NCI-H510A (cell line): ENCODE results near the gene ABHD12.
"Not testable (repeated sequence)": the region's sequence is repeated elsewhere in the genome, so short reads cannot be mapped to it uniquely, and the experiment has no call there.

Source experiments
- DNase-seq: peaks from one replicate; lab custom pipeline; 2025; lab: John Stamatoyannopoulos, UW

ABHD12 gene

DNA sequence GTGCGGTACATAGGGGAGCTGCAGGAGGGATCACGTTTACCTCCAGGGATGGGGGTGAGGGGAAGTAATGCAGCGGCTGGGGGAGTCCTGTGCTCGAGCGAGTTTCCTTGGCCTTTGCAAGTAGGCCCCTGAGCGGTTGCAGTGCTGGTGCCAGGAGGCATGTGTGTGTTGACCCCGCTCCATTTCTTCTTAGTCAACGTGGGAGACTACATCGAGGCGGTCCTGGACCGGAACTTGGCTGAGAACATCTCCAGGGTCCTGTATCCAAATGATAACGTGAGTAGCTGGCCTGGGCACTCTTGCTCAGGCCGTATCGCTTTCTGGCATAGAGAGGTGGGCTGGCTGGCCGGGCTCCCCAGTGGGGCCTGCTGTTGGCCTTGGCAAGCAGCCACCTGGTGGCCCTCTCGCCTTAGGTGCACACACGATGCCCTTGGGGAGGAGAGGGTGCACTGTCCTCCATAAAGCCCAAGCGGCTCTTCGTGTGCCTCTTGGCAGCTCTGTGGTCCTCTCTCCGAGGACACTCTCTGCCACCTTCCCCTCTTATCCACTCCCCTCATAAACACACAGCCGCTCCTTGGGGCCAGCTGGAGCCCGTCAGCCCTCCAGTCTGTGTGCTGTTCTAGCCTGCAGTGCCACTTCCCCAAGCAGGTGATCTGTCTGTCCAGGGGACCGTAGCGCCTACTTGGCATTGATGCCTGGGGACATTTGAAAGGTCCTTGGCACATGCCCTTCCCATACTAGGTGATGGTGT lies 113.4 kb downstream of the ABHD12 start:
- DNase-seq = no peak

DNA sequence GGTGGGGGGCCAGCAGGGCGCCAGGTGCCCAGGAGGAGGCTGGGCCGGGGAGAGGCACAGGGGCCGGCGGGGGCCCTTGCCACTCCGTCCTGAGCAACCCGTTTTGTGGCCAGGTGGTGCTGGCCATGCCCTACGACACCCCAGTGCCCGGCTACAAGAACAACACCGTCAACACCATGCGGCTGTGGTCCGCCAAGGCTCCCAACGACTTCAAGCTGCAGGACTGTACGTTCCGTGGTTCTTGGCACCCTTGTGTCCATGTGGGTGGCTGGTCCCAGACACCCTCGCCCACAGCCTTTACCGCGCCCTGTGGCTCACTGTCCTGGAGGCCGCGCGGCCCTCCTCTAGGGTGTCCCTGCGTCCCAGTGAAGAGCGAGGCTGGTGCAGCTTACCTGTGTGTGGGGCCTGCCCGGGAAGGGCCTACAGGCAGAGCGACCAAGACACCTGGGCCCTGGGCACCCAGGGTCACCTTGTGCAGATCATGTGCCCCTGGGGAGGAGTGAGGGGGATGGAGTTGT lies 114.0 kb downstream of the ABHD12 start:
- DNase-seq = no peak

DNA sequence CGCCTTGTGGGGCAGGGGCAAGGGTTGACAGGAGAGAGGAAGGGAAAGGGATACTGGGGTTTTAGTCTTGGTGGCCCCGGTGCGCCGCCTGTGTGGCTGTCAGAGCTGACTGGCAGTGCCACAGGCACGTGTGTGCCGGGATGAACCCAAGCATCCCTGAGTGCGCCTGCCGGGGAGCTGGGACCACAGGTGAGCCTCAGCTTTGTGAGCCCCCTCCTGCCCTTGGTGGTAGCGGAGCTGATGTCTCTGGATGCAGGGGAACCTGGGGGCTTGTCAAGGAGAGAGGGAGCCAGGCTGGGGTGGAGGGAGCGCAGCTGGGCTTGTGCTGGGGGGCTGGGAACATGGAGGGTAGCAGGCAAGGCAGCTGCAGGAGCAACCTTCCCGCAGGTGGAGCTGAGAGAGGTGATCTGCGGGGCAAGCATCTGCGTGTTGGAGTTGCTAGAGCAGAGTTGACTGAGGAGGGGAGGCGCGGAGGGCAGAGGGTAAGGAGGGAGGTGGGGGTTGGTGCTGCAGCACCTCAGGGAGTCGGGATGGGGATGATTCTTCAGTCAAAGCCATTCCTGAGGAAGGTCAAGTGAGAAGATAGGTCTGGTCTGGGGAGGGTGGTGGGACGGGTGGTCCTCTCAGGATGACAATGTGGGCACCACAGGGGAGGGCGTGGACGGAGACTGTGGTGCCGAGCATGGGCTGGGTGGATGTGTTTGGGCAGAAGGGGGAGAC lies 114.7 kb downstream of the ABHD12 start:
- DNase-seq = no peak

DNA sequence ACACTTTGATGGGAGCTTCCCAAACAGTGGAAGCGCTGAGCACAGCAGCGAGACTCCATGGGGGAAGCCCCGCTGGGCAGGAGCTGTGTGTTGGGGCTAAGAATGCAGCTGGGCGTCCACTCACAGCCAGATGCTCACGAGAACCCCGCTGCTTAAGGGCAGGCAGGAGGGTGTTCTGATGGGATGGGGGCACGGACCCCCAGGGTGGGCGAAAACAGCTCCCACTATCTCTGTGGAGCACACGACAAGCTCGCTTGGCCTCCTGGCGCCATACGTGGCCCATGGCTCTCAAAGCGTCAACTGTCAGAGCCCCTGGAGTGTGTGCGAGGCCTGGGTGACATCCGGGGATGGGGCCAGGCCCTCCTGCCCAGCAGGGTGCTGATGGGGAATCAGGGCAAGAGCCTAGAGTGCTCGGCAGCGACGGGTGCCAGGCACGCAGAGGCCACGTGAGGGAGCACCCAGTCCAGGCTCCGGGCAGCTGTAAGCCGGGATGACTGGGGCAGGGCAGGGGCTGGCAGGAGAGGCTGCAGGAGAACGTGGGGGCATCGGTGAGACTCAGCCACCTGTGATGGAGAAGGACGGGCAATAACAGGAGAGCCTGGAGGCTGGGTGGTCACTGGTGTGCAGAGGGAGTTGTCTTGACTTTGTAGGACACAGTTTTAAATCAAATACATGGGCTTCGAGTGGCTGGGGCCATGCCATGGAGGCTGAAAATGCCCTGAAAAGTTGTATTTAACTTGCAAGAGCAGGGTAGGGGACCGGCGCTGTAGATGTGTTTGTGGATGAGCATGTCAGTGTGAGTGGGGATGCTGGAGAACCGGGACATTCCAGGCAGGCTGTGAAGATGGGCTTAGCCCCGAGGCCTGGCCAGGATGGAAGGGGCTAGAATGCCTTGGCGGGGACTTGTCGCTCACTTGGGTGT lies 115.5 kb downstream of the ABHD12 start:
- no peak for DNase-seq

DNA sequence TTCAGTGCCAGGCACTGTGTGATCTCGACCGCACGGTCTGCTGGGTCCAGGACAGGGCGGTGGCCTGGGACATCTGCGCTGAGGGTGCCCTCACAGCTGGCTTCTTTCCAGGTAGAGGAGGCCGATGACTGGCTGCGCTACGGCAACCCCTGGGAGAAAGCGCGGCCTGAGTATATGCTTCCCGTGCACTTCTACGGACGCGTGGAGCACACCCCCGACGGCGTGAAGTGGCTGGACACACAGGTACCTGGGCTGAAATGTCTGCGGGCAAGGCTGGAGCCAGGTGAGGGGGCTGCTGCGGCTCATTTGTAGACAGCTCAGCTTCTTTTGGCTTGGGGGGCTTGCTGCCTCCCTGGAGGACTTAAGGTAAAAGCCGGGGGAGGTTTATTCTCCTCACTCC lies 116.2 kb downstream of the ABHD12 start:
- DNase-seq = no peak

DNA sequence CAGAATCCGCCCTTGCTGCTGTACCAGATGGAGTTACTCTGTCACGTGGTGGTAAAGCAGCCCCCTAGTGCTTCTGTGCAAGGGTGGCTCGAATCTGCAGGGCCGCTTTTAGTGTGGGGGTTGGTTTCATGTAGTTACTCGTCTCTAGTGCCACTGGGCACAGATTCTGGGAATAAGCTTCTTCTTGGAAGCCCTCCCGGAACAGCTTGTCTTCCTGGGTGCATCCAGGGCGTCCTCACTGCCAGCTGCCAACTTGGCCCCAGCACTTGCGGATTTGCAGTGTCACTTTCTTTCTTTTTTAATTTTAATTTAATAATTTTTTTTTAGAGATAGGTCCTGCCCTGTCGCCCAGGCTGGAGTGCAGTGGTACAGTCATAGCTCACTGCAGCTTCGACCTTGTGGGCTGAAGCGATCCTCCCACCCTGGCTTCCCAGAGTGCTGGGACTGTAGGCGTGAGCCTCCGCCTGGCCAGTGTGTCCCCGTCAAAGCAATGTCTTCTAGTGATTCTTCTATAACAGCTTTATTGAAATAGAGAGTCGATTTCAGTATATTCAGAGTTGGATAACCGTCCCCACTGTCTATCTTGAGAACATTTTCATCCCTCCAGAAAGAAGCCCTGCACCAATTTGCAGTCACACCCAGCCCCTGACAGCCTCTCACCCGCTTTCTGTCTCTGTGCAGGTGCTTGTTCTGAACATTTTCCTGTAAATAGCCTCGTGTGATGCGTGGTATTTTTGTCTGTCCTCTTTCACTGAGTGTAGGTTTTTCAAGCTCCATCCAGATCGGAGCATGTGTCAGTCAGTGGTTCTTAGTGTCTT lies 116.9 kb downstream of the ABHD12 start:
- DNase-seq = no peak

DNA sequence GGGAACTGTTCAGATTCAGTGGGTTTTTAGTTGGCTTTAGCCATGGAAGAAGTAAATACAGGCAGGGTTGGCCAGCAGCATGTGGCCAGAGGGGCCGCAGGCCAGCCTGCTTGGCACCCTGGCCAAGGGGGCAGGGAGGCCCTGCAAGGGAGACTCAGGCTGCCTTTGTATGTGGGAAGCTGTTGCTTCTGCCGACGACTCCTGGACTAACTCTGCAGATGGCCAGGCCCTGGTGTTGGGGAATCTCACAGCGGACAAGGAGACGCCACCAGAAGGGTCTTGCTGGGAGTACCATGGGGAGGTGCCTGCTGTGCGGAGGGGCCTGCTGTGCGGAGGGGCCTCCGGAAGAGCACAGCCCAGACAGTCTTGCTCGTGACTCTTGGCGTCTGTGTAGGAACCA lies 117.6 kb downstream of the ABHD12 start:
- no peak for DNase-seq

DNA sequence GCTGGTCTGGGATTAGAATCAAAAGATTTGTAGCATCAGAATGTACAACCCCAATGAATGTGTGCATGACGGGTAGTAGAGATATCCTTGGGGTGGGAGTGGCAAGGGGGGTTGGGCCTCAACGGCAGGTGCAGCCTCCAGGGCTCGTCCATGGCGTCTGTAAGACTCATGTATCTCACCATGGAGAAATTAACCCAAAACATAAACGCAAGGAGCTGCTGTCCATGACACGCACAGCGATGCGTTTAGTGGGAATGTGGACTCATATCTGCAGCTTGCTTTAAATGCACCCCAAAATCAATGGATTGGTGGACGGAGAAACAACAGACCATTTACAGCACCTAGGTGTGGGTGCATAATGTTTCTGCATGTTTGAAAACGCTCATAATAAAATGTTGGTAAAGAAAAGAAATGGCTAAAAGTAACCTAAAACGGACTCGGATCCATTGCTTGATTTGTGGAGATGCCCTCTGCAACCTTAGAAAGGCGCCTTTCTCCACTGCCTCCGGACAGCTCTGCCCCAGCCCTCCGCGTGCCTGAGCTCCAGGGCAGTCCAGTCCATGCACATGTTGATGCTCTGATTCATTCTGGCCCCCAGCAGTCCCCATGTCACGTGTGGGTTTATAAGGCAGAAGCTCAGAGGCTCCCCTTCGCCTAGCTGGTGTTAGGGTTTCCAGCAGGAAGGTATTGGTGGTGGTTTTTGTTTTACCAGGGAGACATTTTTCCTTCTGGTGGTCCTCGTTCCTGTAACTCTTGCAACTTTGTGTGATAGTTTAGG lies 118.2 kb downstream of the ABHD12 start:
- no peak for DNase-seq

DNA sequence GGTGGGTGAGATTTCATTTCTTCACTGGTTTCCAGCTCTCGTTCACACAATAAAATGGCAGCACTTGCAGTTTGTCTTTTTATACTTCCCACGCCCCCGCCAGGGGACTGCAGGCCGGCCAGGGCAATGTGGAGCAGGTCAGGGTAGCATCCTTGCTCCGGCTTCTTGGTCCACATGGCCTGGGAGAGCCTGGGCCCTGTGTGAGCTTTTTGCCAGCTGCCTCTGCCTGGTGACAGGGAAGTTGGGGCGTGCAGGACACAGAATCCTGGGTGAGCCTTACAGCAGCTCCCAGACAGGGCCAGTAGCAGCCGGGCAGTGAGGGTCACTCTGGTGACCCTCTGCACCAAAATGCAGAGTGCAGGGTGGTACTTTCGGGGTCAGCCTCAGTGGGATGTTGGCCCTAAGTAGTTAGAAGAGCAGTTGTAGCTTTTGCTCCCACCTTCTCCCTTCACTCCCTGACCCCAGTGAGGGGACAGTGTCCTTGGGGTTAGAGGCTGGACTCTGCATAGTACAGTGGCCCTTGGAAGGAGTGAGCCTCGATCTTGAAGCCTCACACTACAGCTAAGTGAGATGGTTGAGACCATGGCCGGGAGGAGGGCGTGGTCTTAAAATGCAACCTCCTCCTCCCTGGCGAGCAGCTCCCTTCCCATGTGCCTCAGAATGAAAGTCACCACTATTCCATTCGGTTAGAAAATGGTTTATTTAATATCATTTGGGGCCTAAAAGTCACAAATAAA lies 119.0 kb downstream of the ABHD12 start:
- DNase-seq = no peak

DNA sequence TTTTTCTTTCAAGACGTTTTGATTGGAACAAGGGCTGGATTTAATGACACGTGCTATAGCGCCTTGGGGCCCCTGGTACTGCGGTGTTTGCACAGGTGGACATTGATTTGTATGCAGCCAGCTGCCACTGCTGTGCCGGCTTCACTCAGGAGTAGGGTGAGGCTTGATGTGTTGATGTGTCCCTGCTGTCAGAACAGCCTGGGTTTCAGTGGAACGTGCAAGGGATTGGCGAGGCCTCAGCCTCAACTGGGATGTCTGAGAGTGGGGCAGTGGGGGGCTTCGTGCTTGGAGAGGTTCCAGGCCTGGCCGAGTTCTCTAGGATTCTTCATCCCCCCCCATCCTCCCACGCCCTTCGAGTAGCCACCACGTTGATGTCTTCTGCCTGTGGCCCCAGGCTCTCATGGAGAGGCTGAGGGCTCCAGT lies 119.8 kb downstream of the ABHD12 start:
- peak; percentile 87 for DNase-seq

DNA sequence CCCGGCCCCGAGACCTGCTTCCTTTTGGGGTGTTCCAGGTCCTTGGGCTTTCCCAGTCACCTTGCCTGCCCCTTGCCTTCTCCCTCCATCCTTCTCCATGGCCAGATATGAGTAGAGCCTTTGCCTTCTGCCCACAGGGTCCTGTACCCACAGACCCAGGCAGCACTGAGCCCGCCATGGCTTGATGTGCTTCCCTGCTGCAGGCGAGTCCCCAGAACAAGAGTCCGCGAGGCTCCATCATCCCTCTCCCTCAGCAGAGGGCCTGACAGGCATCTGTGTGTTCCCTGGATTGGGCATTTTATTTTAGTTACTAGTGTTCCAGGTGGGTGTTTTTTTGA lies 120.8 kb downstream of the ABHD12 start:
- DNase-seq = no peak

DNA sequence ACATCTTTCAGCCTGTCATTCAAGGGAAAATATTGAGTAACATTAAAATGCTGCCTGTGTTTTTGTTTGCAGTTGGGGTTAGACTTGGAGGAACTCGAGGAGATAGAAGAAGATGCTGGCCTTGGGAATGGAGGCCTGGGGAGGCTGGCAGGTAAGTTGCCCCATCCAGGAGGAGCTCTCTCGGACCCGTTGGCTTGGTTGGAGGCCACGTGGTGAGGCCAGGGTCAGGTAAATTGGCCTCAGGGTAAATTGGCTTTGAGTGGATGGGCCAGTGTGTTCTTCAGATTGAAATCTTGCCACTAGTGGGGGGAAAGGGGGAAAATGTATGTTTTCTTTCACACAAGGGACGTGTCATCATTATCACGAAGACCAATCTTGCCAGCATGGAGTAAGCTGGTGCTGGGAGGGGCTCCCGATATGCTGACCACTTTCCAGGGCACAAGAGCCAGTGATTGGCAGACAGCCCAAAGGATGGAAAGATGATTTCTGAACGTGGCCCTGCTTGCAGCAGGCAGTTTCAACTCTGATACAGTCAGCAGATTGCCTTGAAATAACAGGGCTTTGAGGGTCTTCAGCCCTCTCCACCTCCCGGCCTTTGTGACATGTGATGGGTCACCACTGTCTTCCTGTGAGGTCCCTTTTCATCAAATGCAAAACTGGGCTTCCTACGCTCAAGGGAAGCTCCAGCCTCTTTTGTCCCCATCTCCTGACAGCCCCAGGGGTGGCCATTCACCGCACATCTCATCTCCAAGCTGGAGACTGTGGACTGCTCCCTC lies 121.4 kb downstream of the ABHD12 start:
- no peak for DNase-seq

DNA sequence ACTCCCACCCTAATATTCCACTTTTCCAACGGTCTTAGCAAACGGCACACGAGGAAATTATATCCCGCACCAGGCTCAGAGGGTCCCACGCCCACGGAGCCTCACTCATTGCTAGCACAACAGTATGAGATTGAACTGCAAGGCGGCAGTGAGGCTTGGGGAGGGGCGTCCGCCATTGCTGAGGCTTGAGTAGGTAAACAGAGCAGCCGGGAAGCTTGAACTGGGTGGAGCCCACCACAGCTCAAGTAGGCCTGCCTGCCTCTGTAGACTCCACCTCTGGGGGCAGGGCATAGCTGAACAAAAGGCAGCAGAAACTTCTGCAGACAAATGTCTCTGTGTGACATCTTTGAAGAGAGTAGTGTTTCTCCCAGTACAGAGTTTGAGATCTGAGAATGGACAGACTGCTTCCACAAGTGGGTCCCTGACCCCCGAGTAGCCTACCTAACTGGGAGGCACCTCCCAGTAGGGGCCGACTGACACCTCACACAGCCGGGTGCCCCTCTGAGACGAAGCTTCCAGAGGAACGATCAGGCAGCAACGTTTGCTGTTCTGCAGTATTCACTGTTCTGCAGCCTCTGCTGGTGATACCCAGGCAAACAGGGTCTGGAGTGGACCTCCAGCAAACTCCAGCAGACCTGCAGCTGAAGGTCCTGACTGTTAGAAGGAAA lies 129.7 kb downstream of the ABHD12 start:
- DNase-seq = not testable (repeated sequence)

DNA sequence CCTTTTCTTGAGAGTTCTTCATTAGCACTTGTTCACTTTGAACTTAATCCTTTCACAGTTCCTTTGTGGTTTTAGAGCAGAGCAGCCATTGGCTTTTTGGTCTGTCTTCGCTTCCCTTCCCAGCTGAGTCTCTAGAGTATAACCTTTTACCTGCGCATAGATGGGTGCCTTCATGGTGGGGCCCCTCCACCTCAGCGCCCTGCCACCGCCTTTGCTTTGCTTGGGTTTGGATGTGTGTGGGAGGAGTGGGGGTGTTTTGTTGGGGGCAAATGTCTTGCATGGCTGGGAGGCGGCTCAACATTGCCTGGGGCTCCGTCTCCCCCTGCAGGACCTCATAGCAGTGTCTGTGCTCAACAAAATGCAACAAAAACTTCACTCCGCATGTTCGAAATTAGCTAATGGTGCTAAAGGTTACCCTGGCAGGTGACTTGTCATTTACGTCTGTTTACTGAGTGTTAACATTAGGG lies 130.8 kb downstream of the ABHD12 start:
- no peak for DNase-seq

DNA sequence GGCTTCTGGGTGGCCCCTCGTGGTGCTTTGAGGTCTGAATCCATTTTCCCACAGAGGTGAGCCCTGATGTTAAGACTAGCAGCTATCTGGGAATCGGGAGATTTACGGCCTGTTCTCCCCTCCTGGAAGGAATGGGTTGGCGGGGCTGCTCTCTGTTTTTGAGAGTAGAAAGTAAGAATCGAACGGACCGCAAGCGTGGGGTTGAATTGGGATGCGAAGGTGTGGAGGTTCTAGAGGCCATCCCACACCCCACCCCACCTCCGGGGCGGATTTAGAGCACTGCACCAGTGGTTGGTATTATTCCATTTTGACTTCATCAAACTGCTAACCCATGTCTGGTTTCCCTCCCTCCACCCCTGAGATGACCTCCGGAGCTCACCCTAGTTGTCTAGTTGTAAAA lies 131.3 kb downstream of the ABHD12 start:
- DNase-seq = no peak

DNA sequence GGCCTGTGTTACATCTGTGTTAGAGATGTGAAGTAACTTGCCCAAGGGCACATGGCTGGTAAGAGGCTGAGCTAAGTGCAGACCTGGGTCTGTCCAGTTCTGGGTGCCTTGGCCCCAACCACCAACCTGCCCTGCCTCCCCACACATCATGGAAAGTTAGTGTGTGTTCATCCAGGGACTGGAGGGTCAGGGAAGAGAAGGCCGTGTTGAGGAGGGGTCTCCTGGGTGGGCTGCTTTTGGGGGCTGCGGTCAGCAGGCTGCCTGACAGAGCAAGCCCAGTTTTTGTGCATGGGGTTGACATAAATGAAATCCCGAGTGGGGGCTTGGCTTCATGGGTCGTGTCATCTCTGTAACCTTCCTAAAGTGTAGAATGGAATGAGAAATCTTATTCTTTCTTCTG lies 131.8 kb downstream of the ABHD12 start:
- no peak for DNase-seq

DNA sequence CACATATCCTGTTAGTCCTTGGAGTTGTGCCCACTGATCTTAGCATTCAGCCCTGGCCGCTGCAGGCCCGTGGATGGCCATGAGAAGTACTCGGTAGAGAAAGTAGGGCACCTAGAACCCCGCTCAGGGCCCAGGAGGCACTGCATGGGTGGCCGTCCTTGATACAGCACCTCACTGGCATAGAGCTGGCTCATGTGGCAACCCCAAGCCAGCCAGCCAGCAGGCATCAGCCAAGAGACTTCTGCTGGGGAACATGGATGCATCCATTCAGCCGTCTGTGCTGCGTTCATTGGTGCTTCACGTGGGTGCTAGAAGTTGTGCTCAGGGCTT lies 132.2 kb downstream of the ABHD12 start:
- DNase-seq = no peak

DNA sequence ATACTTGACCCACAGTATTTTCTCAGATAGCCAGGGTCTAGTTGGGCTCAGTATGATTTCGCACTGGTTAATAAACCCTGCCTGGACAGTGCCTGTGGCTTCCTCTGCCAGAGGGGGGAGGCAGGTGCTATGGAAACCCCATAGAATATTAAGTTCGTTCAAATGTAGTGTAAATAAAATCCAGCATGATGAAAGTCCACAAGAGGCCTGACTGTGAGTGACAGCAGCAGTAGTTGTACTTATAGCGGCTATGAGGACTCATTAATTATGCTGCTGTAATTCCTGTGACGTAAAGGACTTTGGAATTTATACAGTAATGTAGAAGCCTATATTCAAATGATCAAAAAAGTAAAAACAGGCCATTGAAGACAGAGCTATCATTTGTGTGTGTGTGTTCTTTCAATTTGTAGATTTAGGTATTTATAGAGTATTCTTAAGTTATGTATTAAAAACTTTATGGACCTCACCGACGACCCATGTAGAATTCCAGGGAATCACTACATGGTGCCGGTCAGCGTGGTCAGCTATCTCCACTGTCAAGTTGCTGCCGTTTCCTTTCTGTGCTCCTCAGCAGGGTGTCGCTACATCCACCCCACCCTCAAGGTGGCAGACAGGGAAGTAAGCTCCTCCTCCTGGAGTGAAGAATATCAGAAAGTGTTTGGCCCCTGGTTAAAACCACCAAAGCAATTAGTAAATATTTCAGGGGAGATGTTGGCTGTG lies 132.7 kb downstream of the ABHD12 start:
- no peak for DNase-seq
